BJ (cell line): ENCODE data around the gene USP14. TPM values are rescaled to one million over a fixed set of nuclear protein-coding genes. Genes with fewer than 3 reads are reported as not detected.

Experiments used
- CTCF ChIA-PET: fragments of 350-600 bp; formaldehyde crosslinking; extraction: SDS; loops from one replicate; lab custom pipeline; 2021; ENCODE audit warnings: antibody characterized with exemption, inconsistent platforms; lab: Yijun Ruan, JAX
- POLR2A ChIA-PET: fragments of 300-600 bp; sonication (Branson Sonifier 250); formaldehyde crosslinking; extraction: SDS; loops from one replicate; lab custom pipeline; 2021; ENCODE audit warnings: antibody characterized with exemption; lab: Charles Lee
- DNase-seq: peaks from one replicate; pipeline ENCODE4 v3.0.0-alpha.2; 2011; ENCODE audit warnings: low read depth
- H3K27me3 ChIP-seq: 2 replicates; pipeline ENCODE4 v1.6.0; 2011; ENCODE audit warnings: low read length; ENCODE audit not compliant: control insufficient read depth, insufficient read depth
- H3K36me3 ChIP-seq: 2 replicates; pipeline ENCODE4 v1.5.1; 2011; ENCODE audit warnings: low read length; ENCODE audit not compliant: control insufficient read depth, insufficient read depth
- H3K4me3 ChIP-seq: 2 replicates; pipeline ENCODE4 v1.5.1; 2011; ENCODE audit warnings: low read depth, mild to moderate bottlenecking, control low read depth, low read length
- polyA plus RNA-seq: library from polyadenylated mRNA; depleted of rRNA; stranded (reverse); fragments of >200 nt; gene quantifications from 2 replicates; pipeline ENCODE4 v1.2.3, GENCODE V29; 2011
- TF ChIP-seq, protein P1 (sequence below): IDR thresholded peaks from 2 replicates; pipeline ENCODE4 v1.5.1; 2011; ENCODE audit warnings: low read depth, mild to moderate bottlenecking, control low read depth, inconsistent platforms, low read length, moderate library complexity; ENCODE audit not compliant: insufficient read depth

USP14 gene
- polyA plus RNA-seq, 1 experiment: 11.2 TPM

DNA sequence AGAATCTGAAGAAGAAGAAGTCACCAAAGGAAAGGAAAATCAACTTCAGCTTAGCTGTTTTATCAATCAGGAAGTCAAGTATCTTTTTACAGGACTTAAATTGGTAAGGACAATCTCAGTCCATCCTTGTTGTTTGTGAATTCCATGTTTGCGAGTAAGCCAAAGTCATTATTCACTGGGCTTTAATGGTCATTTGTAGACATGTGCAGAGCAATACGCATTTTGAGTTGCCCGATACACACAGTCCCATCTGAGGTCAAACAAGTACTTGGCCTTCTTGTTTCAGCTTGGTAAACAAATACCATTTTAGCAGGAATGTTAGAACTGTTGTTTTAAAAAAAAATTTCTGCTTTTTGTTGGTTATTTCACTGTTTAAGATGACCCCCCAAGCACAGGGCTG lies 40.9 kb downstream of the USP14 start:
- Histone ChIP-seq H3K4me3 (no peak overlapping the region), H3K36me3 (peaks cover 4% of the 10 kb centered on the region), H3K27me3 (no peaks in the 10 kb centered on the region)
- no peak for DNase-seq
- ChIA-PET POLR2A (no interaction called here), CTCF (interaction anchor here (0.6 to 0.9 kb wide), 2 partner anchors 14 to 634 kb away, joined by 3 read pairs; no protein-coding TSS in a partner anchor)
- TF ChIP-seq, protein P1, sequence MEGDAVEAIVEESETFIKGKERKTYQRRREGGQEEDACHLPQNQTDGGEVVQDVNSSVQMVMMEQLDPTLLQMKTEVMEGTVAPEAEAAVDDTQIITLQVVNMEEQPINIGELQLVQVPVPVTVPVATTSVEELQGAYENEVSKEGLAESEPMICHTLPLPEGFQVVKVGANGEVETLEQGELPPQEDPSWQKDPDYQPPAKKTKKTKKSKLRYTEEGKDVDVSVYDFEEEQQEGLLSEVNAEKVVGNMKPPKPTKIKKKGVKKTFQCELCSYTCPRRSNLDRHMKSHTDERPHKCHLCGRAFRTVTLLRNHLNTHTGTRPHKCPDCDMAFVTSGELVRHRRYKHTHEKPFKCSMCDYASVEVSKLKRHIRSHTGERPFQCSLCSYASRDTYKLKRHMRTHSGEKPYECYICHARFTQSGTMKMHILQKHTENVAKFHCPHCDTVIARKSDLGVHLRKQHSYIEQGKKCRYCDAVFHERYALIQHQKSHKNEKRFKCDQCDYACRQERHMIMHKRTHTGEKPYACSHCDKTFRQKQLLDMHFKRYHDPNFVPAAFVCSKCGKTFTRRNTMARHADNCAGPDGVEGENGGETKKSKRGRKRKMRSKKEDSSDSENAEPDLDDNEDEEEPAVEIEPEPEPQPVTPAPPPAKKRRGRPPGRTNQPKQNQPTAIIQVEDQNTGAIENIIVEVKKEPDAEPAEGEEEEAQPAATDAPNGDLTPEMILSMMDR: no peak

DNA sequence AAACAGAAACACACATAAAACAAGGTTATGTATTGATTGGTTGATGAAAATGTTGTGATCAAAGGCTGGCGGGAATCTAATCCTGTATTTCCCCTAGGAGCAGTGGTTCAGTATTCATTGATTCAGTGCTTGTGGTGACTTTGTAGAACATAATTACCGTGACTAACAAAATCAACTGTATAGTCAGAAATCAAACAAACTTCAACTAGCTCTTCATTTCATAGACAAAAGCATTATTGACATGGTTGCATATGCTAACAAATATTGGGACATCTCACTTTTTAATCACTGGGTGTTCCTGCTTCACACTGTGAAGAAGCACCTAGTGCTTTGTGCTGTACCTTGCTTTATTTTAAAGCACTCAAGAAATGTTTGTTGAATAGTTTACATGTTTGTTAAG lies 41.4 kb downstream of the USP14 start:
- Histone ChIP-seq H3K36me3 (peaks cover 4% of the 10 kb centered on the region), H3K27me3 (no peaks in the 10 kb centered on the region), H3K4me3 (no peak overlapping the region)
- no peak for DNase-seq
- CTCF ChIA-PET: interaction anchor here (0.6 to 0.9 kb wide), 2 partner anchors 14 to 633 kb away, joined by 3 read pairs; no protein-coding TSS in a partner anchor
- POLR2A ChIA-PET: no interaction called here
- TF ChIP-seq, protein P1: no peak

DNA sequence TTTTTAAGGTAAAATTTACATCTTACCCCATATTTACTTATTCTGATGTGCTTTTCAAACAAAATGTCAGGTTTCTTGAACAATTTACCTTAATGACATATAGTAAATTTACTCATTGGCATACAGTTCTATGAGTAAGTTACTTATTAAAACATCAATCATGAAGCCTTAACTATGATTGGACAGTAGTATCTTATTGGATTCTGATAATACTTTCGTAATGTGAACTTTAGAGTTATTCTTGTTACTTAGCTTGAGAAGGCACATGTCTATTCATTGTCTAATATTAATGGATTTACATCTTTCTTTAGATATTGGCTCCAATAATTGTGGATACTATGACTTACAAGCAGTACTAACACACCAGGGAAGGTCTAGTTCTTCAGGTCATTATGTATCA lies 51.7 kb downstream of the USP14 start:
- H3K36me3 ChIP-seq: peaks cover 6% of the 10 kb centered on the region
- H3K27me3 ChIP-seq: no peaks in the 10 kb centered on the region
- ChIA-PET POLR2A (no interaction called here), CTCF (no interaction called here)
- H3K4me3 ChIP-seq: no peak overlapping the region
- DNase-seq: no peak
- TF ChIP-seq, protein P1: no peak

DNA sequence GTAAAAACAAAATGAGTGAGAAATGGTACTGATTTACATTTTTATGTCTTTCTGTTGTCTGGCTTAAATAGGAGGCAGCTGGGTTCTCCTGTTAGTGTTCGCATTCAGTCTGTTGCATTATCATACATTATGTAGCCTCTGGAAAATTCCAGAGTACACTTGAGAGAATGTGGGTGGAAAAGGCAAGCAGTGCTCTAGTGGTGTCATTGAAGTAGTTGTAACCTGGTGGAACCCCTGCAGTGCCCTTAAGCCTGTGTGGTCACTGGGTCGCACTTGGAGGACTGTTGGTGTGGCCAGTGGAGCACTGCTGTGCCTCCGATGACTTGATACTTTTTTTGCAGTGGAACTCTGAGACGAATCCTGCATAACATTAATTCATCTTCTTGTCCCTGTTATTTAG lies 52.4 kb downstream of the USP14 start:
- TF ChIP-seq, protein P1: no peak
- POLR2A ChIA-PET: no interaction called here
- no peaks in the 10 kb centered on the region for H3K27me3 ChIP-seq
- no peak overlapping the region for H3K4me3 ChIP-seq
- H3K36me3 ChIP-seq: peaks cover 7% of the 10 kb centered on the region
- CTCF ChIA-PET: no interaction called here
- no peak for DNase-seq

DNA sequence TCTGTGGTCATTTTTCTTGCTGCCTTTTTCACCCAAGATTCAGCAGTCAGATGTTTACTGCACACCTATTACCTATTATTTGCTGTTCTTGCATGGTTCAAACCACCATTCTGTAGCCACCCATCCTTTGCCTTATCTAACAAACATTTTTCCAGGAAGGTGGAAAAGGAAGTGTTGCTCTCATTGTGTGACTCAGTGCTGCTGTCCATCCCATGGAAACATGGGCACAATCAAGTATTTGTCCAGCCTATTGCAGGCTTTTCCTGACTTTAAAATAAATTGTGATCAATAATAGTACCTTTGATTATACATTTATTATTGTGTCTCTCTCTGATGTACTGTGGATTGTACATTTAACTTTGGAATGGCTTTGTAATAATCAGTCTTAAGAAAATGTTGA lies 53.2 kb downstream of the USP14 start:
- TF ChIP-seq, protein P1: no peak
- Histone ChIP-seq H3K36me3 (peaks cover 9% of the 10 kb centered on the region), H3K27me3 (no peaks in the 10 kb centered on the region), H3K4me3 (no peak overlapping the region)
- DNase-seq: no peak
- ChIA-PET POLR2A (no interaction called here), CTCF (interaction anchor here (2.5 kb wide), 1 partner anchor 18 kb away, joined by 8 read pairs; no protein-coding TSS in a partner anchor)
